ENCODE data around the gene LRGUK. TPM values are rescaled to one million over a fixed set of nuclear protein-coding genes. Genes with fewer than 3 reads are reported as not detected.

LRGUK gene
- total and polyA plus RNA-seq, 2 of the 8 experiments (the other 6 are each of a cell fraction or from before 2014, with no cell fraction given), result 1.5 to 3.6 TPM

DNA sequence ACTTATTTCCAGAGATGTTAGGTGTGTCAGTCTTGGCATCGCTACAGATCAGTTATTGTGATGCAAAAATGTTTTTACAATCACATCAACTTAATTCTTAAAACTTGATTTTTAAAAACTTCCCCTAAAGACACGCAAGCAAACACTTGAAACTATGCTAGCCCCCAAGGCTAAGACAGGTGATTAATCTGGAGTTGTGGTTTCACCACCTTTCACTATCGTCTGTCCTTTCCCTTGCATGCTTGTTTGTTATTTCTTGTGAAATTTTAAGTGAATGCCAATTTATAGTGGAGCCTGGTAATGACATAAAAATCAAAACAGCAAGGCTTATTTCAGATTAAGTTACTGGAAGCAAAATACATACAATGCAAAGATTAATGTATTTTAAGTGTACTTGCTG is 119.2 kb downstream of the LRGUK start (continued):
- TF ChIP-seq MAFK (IDR thresholded peaks at IDR 0.05; ENCODE audit: low read depth, low read length), result no peak

DNA sequence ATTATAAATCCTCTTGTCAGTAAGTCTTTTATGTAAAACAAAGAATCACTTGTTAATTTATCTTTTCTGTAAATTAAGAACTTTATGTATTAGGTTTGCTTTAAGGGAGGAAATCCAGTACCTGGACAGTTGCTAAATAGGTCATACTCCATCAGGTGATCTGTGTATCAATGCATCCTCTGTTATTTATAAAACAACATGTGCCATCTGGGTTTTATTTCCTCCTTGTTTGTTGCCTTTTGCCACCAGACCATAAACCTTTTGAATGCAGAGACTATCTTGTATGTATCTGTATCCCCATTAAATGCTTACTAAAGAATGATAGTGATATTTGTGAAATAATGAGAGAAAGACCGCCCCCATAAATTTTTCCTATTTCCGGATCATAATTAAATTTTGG is 119.6 kb downstream of the LRGUK start:
- Histone ChIP-seq H2BK120ac (replicated peaks; ENCODE audit: low read depth, low read length) (no peak overlapping the region), H2AK5ac (ENCODE audit: low read depth, low read length) (no peak overlapping the region), H3K4me2 (ENCODE audit: insufficient read depth in 1 of 2, low read depth in 2 of 2, low read length in 2 of 2) (no peak overlapping the region)
- TF ChIP-seq CHD1 (IDR thresholded peaks at IDR 0.05; ENCODE audit: low read depth, low read length) (no peak), EP300 (IDR thresholded peaks at IDR 0.05; ENCODE audit: borderline replicate concordance in 1 of 2, low read depth in 2 of 2, low read length in 2 of 2) (no peak), TCF12 (IDR thresholded peaks at IDR 0.05; ENCODE audit: low read depth, low read length) (no peak), CBX5 (IDR thresholded peaks at IDR 0.05; ENCODE audit: low read depth, low read length) (no peak), CREB1 (IDR thresholded peaks at IDR 0.05) (no peak), PHF8 (conservative IDR thresholded peaks at IDR 0.05; ENCODE audit: low read depth, low read length) (no peak), HDAC2 (IDR thresholded peaks at IDR 0.05; ENCODE audit: borderline replicate concordance in 1 of 2, low read depth in 2 of 2, low read length in 2 of 2) (no peak), CHD2 (IDR thresholded peaks at IDR 0.05; ENCODE audit: low read length) (no peak), RXRA (IDR thresholded peaks at IDR 0.05; ENCODE audit: insufficient read depth, low read depth, low read length) (no peak)
- TF ChIP-seq, protein P1, sequence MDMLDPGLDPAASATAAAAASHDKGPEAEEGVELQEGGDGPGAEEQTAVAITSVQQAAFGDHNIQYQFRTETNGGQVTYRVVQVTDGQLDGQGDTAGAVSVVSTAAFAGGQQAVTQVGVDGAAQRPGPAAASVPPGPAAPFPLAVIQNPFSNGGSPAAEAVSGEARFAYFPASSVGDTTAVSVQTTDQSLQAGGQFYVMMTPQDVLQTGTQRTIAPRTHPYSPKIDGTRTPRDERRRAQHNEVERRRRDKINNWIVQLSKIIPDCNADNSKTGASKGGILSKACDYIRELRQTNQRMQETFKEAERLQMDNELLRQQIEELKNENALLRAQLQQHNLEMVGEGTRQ (IDR thresholded peaks at IDR 0.05; ENCODE audit: low read length), result no peak

More for the DNA sequence above, 119.6 kb downstream of the LRGUK start:
- Histone ChIP-seq H3K14ac (ENCODE audit: insufficient read length) (no peak overlapping the region), H3K36me3 (ENCODE audit: control insufficient read depth in 2 of 4, insufficient read depth in 4 of 4, low read length in 3 of 4) (no peaks in the 10 kb centered on the region), H2AFZ (ENCODE audit: low read length) (no peak overlapping the region), H2BK12ac (ENCODE audit: low read depth, low read length) (no peak overlapping the region), H4K5ac (ENCODE audit: insufficient read length, low read depth, low read length) (no peak overlapping the region), H3K9ac (replicated peaks in 1 of 4; ENCODE audit: extremely low read depth in 1 of 4, low read depth in 3 of 4, low read length in 3 of 4) (no peak overlapping the region), H3K4me3 (ENCODE audit: extremely low read depth in 1 of 4, insufficient read depth in 2 of 4, low read depth in 3 of 4, low read length in 4 of 4) (no peak overlapping the region), H3K18ac (ENCODE audit: extremely low read depth, low read length) (no peak overlapping the region), H3K79me2 (ENCODE audit: control insufficient read depth in 1 of 2, insufficient read depth in 2 of 2, low read length in 2 of 2) (no peaks in the 10 kb centered on the region), H3K27me3 (replicated peaks in 1 of 4; ENCODE audit: control insufficient read depth in 3 of 4, extremely low read depth in 1 of 4, insufficient read depth in 3 of 4, low read length in 3 of 4) (no peaks in the 10 kb centered on the region), H3K9me3 (ENCODE audit: insufficient read depth in 2 of 2, low read depth in 1 of 2, low read length in 1 of 2) (no peaks in the 10 kb centered on the region), H3K79me1 (ENCODE audit: low read depth, low read length) (no peaks in the 10 kb centered on the region), H3K4ac (replicated peaks; ENCODE audit: insufficient read length, low read depth, low read length) (no peak overlapping the region), H3K56ac (replicated peaks; ENCODE audit: insufficient read length, low read depth, low read length) (no peak overlapping the region), H4K8ac (ENCODE audit: extremely low read depth, insufficient read depth, low read length) (no peak overlapping the region), H2BK5ac (ENCODE audit: low read depth, low read length) (no peak overlapping the region), H3K27ac (ENCODE audit: low read depth, low read length) (no peak overlapping the region), H2BK20ac (ENCODE audit: low read length) (no peak overlapping the region), H3K4me1 (replicated peaks in 1 of 4; ENCODE audit: control insufficient read depth in 3 of 4, insufficient read depth in 4 of 4, low read length in 3 of 4) (no peaks in the 10 kb centered on the region), H2BK15ac (ENCODE audit: low read length) (no peak overlapping the region), H3K23ac (ENCODE audit: insufficient read length) (no peak overlapping the region), H4K91ac (replicated peaks; ENCODE audit: insufficient read length, low read length) (no peak overlapping the region), H3K23me2 (ENCODE audit: low read depth, low read length) (no peaks in the 10 kb centered on the region), H4K20me1 (replicated peaks in 1 of 2; ENCODE audit: control insufficient read depth in 1 of 2, insufficient read depth in 2 of 2, low read length in 2 of 2) (no peaks in the 10 kb centered on the region)
- FAIRE-seq (no peak), DNase-seq (ENCODE audit: low read depth in 1 of 2, low spot score in 2 of 2) (no peak)
- ChIA-PET POLR2A (ENCODE audit: partially characterized antibody) (no interaction called here), CTCF (ENCODE audit: partially characterized antibody) (no interaction called here)
- WGBS, 2 experiments (ENCODE audit: extremely low coverage in 1 of 2, insufficient coverage in 1 of 2, insufficient read length in 1 of 2, insufficient replicate concordance in 2 of 2, low coverage in 1 of 2, low lambda C conversion rate in 2 of 2, missing lambda C conversion rate in 1 of 2), result 84% methylated on average over 2 of the region's 2 CpGs; no CpG with 5 or more reads in 1 of the 2 experiments
